ENCODE measurements around the gene DCAF12.

DNA sequence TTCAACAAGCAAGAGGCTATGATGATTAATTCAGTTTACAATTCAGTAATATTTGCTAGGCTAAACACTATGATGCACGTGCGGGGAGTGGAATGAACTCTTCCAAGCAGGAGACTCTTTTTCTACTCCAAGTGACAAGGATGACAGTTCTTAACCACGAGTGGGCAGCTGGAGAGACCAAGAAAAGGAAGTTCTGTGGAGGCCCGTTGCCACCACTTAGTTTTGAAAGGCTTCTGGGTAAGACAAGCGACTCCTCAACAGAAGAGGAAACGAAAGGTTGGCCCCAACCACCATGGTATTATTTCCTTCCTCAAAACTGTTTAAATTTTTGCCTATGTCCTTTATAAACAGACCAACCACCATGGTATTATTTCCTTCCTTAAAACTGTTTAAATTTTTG lies 2.8 kb downstream of the DCAF12 start:
- TF ChIP-seq ETV6 (CRISPR knock-in tag; IDR thresholded peaks at IDR 0.05) (no peak), ATF3 (CRISPR knock-in tag; conservative IDR thresholded peaks at IDR 0.05) (no peak), ESRRA (CRISPR knock-in tag; IDR thresholded peaks at IDR 0.05; ENCODE audit: borderline replicate concordance) (no peak), TEAD4 (CRISPR knock-in tag; IDR thresholded peaks at IDR 0.05) (no peak), GABPB1 (CRISPR knock-in tag; IDR thresholded peaks at IDR 0.05) (no peak), E2F4 (CRISPR knock-in tag; IDR thresholded peaks at IDR 0.05; ENCODE audit: borderline replicate concordance, low read depth) (no peak), CTCF (IDR thresholded peaks at IDR 0.05) (no peak), JUN (CRISPR knock-in tag; IDR thresholded peaks at IDR 0.05) (no peak)
- TF ChIP-seq, protein P1, sequence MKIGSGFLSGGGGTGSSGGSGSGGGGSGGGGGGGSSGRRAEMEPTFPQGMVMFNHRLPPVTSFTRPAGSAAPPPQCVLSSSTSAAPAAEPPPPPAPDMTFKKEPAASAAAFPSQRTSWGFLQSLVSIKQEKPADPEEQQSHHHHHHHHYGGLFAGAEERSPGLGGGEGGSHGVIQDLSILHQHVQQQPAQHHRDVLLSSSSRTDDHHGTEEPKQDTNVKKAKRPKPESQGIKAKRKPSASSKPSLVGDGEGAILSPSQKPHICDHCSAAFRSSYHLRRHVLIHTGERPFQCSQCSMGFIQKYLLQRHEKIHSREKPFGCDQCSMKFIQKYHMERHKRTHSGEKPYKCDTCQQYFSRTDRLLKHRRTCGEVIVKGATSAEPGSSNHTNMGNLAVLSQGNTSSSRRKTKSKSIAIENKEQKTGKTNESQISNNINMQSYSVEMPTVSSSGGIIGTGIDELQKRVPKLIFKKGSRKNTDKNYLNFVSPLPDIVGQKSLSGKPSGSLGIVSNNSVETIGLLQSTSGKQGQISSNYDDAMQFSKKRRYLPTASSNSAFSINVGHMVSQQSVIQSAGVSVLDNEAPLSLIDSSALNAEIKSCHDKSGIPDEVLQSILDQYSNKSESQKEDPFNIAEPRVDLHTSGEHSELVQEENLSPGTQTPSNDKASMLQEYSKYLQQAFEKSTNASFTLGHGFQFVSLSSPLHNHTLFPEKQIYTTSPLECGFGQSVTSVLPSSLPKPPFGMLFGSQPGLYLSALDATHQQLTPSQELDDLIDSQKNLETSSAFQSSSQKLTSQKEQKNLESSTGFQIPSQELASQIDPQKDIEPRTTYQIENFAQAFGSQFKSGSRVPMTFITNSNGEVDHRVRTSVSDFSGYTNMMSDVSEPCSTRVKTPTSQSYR (CRISPR knock-in tag; IDR thresholded peaks at IDR 0.05): no peak

Data from WTC11 (cell line).